ENCODE results near the gene PTPRA. TPM values are rescaled to one million over a fixed set of nuclear protein-coding genes. Genes with fewer than 3 reads are reported as not detected.

The PTPRA gene
- total RNA-seq, 1 experiment from 2014 or later, result 57.0 TPM

DNA sequence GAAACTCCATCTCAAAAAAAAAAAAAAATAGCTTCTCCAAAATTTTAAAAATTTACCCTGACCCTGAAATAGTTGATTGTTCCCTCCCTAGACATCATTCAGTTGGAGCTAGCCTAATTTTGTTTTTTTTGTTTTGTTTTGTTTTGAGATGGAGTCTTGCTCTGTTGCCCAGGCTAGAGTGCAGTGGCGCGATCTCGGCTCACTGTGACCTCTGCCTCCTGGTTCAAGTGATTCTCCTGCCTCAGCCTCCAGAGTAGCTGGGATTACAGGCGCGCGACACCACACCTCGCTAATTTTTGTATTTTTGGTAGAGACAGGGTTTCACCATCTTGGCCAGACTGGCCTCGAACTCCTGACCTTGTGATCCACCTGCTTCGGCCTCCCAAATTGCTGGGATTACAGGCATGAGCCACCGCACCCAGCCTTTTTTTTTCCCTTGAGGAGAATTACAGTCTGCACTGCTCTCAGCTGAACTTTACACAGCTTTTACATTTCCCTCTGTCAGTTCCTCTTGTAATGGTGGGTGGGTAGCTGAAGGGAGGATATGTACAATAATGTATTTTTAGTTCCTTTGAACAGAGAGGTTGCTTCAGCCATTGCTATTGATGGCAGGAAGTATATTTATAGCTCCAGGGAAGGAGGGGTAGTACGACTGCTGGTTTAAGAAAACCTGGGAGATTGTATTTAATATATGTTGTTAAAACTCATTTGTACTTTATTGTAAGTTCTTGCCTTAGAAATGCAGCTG is 27.7 kb downstream of the PTPRA start:
- CTCF ChIA-PET, result interaction anchor here (1.4 kb wide), 1 partner anchor 13 kb away, joined by 5 read pairs; no protein-coding TSS in a partner anchor

DNA sequence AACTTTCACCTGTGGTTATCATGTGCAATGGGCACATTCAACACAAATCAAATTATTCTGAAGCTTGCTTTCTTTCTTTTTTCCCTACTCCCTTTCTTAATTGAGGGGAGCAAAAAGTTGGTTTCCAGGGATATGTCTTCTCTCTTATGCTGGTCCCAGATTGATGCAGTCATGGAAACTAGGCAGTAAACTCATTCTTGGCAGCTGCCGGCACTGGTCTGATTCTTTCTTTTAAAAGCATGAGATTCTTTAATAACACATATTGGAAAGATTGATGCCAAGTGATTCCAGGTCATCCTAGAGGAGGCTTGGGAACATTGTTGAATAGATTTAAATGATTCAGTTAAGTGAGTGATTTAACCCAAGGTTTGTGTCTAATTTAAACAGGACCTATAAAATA is 29.0 kb downstream of the PTPRA start:
- Histone ChIP-seq H3K4me3 (ENCODE audit: low read depth, low read length) (no peak overlapping the region), H3K27me3 (replicated peaks; ENCODE audit: control insufficient read depth, insufficient read depth, low read length) (no peaks in the 10 kb centered on the region), H3K9me3 (no peaks in the 10 kb centered on the region; the same call in 1 of the 2 replicates), H3K36me3 (ENCODE audit: control insufficient read depth, insufficient read depth, low read length) (peaks cover 1% of the 10 kb centered on the region; the same call in 1 of the 2 replicates), H3K4me1 (no peaks in the 10 kb centered on the region)
- TF ChIP-seq, protein P1, sequence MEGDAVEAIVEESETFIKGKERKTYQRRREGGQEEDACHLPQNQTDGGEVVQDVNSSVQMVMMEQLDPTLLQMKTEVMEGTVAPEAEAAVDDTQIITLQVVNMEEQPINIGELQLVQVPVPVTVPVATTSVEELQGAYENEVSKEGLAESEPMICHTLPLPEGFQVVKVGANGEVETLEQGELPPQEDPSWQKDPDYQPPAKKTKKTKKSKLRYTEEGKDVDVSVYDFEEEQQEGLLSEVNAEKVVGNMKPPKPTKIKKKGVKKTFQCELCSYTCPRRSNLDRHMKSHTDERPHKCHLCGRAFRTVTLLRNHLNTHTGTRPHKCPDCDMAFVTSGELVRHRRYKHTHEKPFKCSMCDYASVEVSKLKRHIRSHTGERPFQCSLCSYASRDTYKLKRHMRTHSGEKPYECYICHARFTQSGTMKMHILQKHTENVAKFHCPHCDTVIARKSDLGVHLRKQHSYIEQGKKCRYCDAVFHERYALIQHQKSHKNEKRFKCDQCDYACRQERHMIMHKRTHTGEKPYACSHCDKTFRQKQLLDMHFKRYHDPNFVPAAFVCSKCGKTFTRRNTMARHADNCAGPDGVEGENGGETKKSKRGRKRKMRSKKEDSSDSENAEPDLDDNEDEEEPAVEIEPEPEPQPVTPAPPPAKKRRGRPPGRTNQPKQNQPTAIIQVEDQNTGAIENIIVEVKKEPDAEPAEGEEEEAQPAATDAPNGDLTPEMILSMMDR (IDR thresholded peaks at IDR 0.05; ENCODE audit: insufficient read depth in 1 of 2, low read depth in 1 of 2, low read length in 1 of 2, severe bottlenecking in 1 of 2, unreplicated experiment in 1 of 2), result no peak
- Mint-ChIP-seq H3K4me1 (ENCODE audit: low read depth, unreplicated experiment) (no peaks in the 10 kb centered on the region), H3K9me3 (ENCODE audit: unreplicated experiment) (peaks cover 18% of the 10 kb centered on the region), H3K27me3 (ENCODE audit: insufficient read depth, unreplicated experiment) (no peaks in the 10 kb centered on the region), H3K4me3 (ENCODE audit: unreplicated experiment) (no peak overlapping the region), H3K36me3 (ENCODE audit: insufficient read depth, unreplicated experiment) (peaks cover 7% of the 10 kb centered on the region), H3K27ac (ENCODE audit: unreplicated experiment) (no peak overlapping the region)
- intact Hi-C loops (cut with micrococcal nuclease; ENCODE audit: unreplicated experiment), result no loop called here
- no TSS peak for BruUV-seq (replicated peaks)
- POLR2A ChIA-PET, result no interaction called here
- DNase-seq, result no peak
- CTCF ChIA-PET, result interaction anchor here (0.6 kb wide), 1 partner anchor 41 kb away, joined by 4 read pairs; no protein-coding TSS in a partner anchor

More for the DNA sequence above, 27.7 kb downstream of the PTPRA start:
- intact Hi-C loops (cut with micrococcal nuclease; ENCODE audit: unreplicated experiment), result no loop called here
- Mint-ChIP-seq H3K36me3 (ENCODE audit: insufficient read depth, unreplicated experiment) (peaks cover 14% of the 10 kb centered on the region), H3K4me1 (ENCODE audit: low read depth, unreplicated experiment) (no peaks in the 10 kb centered on the region), H3K27ac (ENCODE audit: unreplicated experiment) (no peak overlapping the region), H3K27me3 (ENCODE audit: insufficient read depth, unreplicated experiment) (no peaks in the 10 kb centered on the region), H3K4me3 (ENCODE audit: unreplicated experiment) (no peak overlapping the region), H3K9me3 (ENCODE audit: unreplicated experiment) (peaks cover 18% of the 10 kb centered on the region)
- BruUV-seq (replicated peaks), result no TSS peak
- POLR2A ChIA-PET, result no interaction called here
- TF ChIP-seq, protein P1 (IDR thresholded peaks at IDR 0.05; ENCODE audit: insufficient read depth in 1 of 2, low read depth in 1 of 2, low read length in 1 of 2, severe bottlenecking in 1 of 2, unreplicated experiment in 1 of 2), result no peak
- DNase-seq, result no peak
- H3K4me3 ChIP-seq (ENCODE audit: low read depth, low read length), result no peak overlapping the region
- no peaks in the 10 kb centered on the region for H3K4me1 ChIP-seq
- no peaks in the 10 kb centered on the region; the same call in 1 of the 2 replicates for H3K9me3 ChIP-seq
- H3K27me3 ChIP-seq (replicated peaks; ENCODE audit: control insufficient read depth, insufficient read depth, low read length), result no peaks in the 10 kb centered on the region
- peaks cover 1% of the 10 kb centered on the region; the same call in 1 of the 2 replicates for H3K36me3 ChIP-seq (ENCODE audit: control insufficient read depth, insufficient read depth, low read length)

DNA sequence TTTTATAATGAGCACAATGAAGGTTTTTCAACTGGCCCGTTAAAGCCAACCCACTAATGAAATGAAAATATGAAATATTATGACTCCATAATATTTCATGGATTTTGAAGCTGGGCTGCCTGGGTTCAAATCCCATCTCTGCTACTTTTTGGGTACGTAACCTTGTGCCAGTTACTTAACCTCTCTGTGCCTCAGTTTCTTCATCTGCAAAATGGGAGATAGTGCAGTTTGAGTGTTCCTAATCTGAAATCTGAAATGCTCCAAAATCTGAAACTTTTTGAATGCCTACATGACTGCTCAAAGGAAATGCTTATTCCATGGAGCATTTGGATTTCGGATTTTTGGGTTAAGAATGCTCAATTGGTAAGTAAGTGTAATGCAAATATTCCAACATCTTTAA is 29.5 kb downstream of the PTPRA start:
- no peak overlapping the region for H3K4me3 Mint-ChIP-seq (ENCODE audit: unreplicated experiment)
- CTCF ChIA-PET, result no interaction called here
- no peaks in the 10 kb centered on the region for H3K27me3 Mint-ChIP-seq (ENCODE audit: insufficient read depth, unreplicated experiment)
- H3K27me3 ChIP-seq (replicated peaks; ENCODE audit: control insufficient read depth, insufficient read depth, low read length), result no peaks in the 10 kb centered on the region
- no peaks in the 10 kb centered on the region; the same call in 1 of the 2 replicates for H3K9me3 ChIP-seq
- TF ChIP-seq, protein P1 (IDR thresholded peaks at IDR 0.05; ENCODE audit: insufficient read depth in 1 of 2, low read depth in 1 of 2, low read length in 1 of 2, severe bottlenecking in 1 of 2, unreplicated experiment in 1 of 2), result no peak
- BruUV-seq (replicated peaks), result no TSS peak
- H3K9me3 Mint-ChIP-seq (ENCODE audit: unreplicated experiment), result peaks cover 18% of the 10 kb centered on the region
- H3K4me1 Mint-ChIP-seq (ENCODE audit: low read depth, unreplicated experiment), result no peaks in the 10 kb centered on the region
- DNase-seq, result no peak
- POLR2A ChIA-PET, result no interaction called here
- H3K4me3 ChIP-seq (ENCODE audit: low read depth, low read length), result no peak overlapping the region
- peaks cover 1% of the 10 kb centered on the region; the same call in 1 of the 2 replicates for H3K36me3 ChIP-seq (ENCODE audit: control insufficient read depth, insufficient read depth, low read length)
- H3K4me1 ChIP-seq, result no peaks in the 10 kb centered on the region
- intact Hi-C loops (cut with micrococcal nuclease; ENCODE audit: unreplicated experiment), result no loop called here
- no peak overlapping the region for H3K27ac Mint-ChIP-seq (ENCODE audit: unreplicated experiment)
- H3K36me3 Mint-ChIP-seq (ENCODE audit: insufficient read depth, unreplicated experiment), result peaks cover 5% of the 10 kb centered on the region
